Epithelial cell of esophagus (primary cell): Measurements from ENCODE around the gene ETV6.

Source experiments
- DNase-seq: peaks from one replicate; pipeline ENCODE4 v3.0.0; 2010; ENCODE audit warnings: low read depth
- H3K4me3 ChIP-seq: 2 replicates; pipeline ENCODE4 v1.5.1; 2011; ENCODE audit warnings: mild to moderate bottlenecking, low read length, control low read depth
- TF ChIP-seq, protein P1 (sequence below): IDR thresholded peaks from 2 replicates; pipeline ENCODE4 v1.5.1; 2011; ENCODE audit warnings: low read depth, mild to moderate bottlenecking, low read length, control low read depth, inconsistent platforms; ENCODE audit not compliant: insufficient read depth; ENCODE audit errors: missing control alignments

ETV6 gene

DNA sequence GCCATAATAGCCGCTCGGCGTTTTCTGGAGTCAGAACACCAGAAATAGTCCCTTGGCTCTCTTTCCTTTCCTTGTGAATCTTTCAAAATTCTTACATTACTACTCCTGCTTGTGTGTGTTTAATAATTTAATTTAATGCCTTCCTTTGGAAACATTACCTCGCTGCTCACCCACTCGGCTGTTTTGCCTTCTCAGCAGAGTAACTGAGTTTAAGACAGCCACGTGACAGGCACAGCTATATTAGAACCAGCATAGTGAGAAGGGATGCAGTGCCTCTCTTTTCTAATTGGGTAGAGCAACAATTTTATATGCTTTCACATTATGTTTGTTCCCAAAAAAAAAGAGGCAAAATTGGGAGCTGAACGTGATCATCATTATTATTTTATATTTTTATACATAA, 107.6 kb downstream of the ETV6 start:
- H3K4me3 ChIP-seq: no peak overlapping the region
- TF ChIP-seq, protein P1, sequence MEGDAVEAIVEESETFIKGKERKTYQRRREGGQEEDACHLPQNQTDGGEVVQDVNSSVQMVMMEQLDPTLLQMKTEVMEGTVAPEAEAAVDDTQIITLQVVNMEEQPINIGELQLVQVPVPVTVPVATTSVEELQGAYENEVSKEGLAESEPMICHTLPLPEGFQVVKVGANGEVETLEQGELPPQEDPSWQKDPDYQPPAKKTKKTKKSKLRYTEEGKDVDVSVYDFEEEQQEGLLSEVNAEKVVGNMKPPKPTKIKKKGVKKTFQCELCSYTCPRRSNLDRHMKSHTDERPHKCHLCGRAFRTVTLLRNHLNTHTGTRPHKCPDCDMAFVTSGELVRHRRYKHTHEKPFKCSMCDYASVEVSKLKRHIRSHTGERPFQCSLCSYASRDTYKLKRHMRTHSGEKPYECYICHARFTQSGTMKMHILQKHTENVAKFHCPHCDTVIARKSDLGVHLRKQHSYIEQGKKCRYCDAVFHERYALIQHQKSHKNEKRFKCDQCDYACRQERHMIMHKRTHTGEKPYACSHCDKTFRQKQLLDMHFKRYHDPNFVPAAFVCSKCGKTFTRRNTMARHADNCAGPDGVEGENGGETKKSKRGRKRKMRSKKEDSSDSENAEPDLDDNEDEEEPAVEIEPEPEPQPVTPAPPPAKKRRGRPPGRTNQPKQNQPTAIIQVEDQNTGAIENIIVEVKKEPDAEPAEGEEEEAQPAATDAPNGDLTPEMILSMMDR: no peak
- no peak for DNase-seq

DNA sequence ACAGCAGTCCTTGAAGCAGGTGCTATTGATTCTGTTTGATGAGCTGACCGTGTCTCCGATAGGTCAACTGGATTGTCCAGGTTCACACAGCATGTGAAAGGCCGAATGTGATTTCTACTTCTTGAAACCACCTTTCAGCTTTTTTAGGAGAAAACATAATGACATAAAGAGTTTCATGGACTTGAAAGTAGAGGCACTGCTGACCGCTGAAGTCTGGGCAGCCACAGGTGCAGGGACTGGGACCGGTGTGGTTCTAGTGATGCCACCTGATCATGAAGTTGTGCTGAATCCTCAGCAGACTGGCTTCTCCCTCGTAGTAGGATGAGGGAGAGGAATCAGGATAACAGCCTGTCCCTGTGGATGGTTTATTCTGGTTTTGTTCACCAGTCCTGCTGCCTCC, 108.1 kb downstream of the ETV6 start:
- no peak for DNase-seq
- no peak overlapping the region for H3K4me3 ChIP-seq
- TF ChIP-seq, protein P1: no peak

DNA sequence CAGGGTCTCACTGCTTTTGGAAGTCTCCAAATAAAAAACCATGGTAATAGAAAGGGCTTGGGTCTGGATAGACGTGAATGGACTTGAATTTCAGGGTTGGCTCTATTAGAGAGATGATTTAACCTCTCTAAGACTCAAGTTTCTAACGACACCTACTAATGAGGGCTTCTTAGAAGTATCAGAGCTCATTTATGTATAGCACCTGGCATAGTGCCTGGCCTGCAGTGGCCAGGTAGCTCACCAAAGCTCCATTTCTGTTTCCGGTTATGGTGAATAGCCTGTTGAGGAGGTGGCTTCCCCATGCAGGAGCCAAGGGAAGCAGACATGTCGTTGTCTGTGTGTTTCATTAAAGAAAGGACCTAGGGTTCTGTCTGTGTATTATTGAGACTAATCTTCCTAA, 108.6 kb downstream of the ETV6 start:
- TF ChIP-seq, protein P1: no peak
- no peak for DNase-seq
- H3K4me3 ChIP-seq: no peak overlapping the region

DNA sequence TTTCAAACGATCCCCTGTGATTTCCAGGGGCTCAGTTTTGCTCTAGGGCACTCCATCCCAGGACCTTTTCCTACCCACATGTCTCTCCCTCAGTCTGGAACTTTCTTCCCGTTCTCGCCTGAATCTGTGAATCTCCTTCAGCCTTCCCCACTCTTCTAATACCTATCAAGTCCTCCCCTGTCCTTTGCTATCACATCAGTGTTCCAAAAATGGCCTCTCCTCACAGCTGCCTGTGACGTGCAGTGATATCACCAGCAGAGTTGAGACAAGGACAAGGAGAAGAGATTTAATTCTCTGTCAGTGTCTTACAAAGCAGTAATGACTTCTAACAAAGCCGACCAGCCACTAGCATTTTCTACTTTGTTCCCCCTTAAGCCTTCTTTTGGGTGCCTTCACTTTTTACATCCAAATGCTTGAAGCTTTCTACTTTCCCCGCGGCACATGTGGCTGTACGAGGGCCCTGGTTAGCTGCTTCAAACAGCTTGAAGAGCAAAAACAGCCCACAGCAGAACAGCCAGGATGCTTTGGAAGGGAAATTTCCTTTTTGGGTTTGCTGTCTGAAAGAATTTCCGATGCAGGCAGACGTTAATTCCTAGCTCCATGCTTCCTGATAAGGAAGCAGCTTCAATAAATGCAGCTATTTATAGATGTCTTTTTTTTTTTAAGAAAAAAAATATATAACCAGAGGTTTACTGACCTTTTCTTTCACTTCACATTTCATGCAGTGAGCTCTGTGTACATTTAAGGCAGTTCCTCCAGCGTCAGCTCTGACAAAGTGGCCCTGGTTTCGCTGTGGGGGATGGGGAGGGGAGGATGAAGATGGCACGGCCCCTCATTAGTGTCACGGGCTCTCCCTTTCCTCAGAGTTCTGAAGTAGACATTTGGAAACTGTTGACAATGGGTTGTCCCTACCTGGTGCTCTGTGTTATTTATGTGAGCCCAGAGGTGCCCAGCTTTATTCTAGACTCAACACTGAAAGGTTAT, 109.3 kb downstream of the ETV6 start:
- DNase-seq: no peak
- H3K4me3 ChIP-seq: no peak overlapping the region
- TF ChIP-seq, protein P1: no peak

DNA sequence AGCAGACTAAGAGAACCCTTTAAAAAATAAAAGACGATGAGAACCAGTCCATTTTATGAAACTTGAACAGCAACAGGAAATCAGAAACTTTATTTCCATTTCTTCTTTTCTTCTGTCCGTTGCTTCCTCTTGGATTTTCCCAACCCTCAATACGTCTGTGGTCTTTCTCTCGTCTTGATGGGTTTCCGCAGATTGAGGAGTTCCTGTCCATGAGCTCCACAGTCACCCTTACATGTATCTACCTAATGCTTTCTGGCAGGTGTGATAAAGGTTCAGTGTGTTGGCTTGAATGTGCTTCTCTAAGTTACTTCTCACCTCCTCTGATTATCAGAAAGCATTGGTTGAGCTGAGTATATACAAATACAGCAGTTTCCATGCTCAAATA, 110.0 kb downstream of the ETV6 start:
- TF ChIP-seq, protein P1: no peak
- no peak overlapping the region for H3K4me3 ChIP-seq
- DNase-seq: no peak

DNA sequence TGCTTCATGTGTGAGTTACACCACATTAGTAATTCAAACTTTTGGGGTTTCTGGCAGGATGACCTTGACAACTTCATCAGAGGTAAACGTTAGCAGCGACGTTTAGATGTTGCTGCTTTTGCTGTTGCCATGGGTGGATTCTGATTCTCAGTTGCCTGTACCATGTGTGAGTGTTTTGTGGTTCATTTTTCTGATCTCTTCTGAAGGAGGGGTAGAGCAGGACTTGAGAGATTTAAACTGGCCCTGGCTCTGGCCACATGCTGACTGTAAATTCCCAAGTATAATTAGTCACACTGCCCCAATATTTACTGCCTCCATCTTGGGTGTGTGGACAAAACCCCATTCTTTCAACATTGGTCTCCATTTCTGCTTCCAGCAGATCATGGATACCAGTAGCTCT, 110.4 kb downstream of the ETV6 start:
- TF ChIP-seq, protein P1: no peak
- DNase-seq: no peak
- no peak overlapping the region for H3K4me3 ChIP-seq

DNA sequence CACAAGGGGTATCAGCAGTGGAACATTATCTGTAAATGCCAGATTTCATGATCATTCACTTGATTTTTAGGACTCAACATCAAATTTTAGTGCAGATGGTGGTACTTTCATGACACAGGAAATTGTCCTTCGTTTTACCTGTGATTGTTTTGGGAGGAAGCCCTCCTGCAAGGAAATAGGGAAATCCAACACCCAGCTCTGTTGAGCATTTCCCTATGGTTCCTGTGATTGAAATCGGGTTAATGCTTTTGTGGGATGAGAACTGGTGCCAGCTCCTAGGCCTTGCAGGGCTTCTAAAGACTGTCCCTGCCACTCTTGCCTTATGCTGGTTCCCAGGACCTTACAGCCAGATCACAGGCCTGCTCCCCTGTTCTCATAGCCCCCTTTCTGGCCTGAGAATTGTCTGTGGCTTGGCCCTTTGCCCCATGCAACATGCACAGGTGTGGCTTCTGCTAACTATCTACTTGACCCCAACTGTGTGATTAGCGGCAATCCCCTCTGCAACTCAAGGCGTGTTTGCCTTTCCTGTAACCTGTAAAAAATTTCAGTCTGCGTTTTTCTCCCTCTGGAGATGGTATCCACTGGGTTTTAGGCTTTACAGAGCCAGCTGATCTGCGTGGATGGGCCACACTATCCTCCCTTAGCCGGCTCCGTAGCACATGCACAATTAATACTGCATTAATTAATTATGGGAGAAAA, 112.5 kb downstream of the ETV6 start:
- DNase-seq: no peak
- TF ChIP-seq, protein P1: no peak
- no peak overlapping the region for H3K4me3 ChIP-seq
